ENCODE measurements around the gene SAFB2.

SAFB2 gene

GRCh38 chr19:5605362-5605761 is 17.2 kb downstream of the SAFB2 start:
- FAIRE-seq = no peak

GRCh38 chr19:5603626-5604025 is 18.9 kb downstream of the SAFB2 start:
- FAIRE-seq = no peak

GRCh38 chr19:5600797-5601196 is 21.8 kb downstream of the SAFB2 start:
- no peak for FAIRE-seq

- FAIRE-seq = no peak
These were observed 26.8 kb downstream of the SAFB2 start for GRCh38 chr19:5595745-5596144.

- no peak for FAIRE-seq
These were observed 27.4 kb downstream of the SAFB2 start for GRCh38 chr19:5595129-5595528.

GRCh38 chr19:5594521-5594950 is 28.0 kb downstream of the SAFB2 start:
- no peak for FAIRE-seq

- FAIRE-seq = no peak
These were observed 29.0 kb downstream of the SAFB2 start for GRCh38 chr19:5593343-5594255.

- FAIRE-seq = no peak
These were observed 29.8 kb downstream of the SAFB2 start for GRCh38 chr19:5592531-5593342.

- FAIRE-seq = no peak
These were observed 31.1 kb downstream of the SAFB2 start for GRCh38 chr19:5591476-5591875.

GRCh38 chr19:5590865-5591154 is 31.8 kb downstream of the SAFB2 start:
- no peak for FAIRE-seq

- FAIRE-seq = no peak
These were observed 32.3 kb downstream of the SAFB2 start for GRCh38 chr19:5590151-5590864.

- FAIRE-seq = no peak
These were observed 33.5 kb downstream of the SAFB2 start for GRCh38 chr19:5588906-5589676.

- no peak for FAIRE-seq
These were observed 34.1 kb downstream of the SAFB2 start for GRCh38 chr19:5588441-5588840.

- no peak for FAIRE-seq
These were observed 34.9 kb downstream of the SAFB2 start for GRCh38 chr19:5587661-5588060.

- FAIRE-seq = no peak
These were observed 35.5 kb downstream of the SAFB2 start for GRCh38 chr19:5587071-5587455.

GRCh38 chr19:5586300-5587070 is 36.1 kb downstream of the SAFB2 start:
- no peak for FAIRE-seq

- no peak for FAIRE-seq
These were observed 36.9 kb downstream of the SAFB2 start for GRCh38 chr19:5585461-5586299.

GRCh38 chr19:5580161-5580571 is 42.4 kb downstream of the SAFB2 start:
- no peak for FAIRE-seq

GRCh38 chr19:5579697-5580096 is 42.9 kb downstream of the SAFB2 start:
- FAIRE-seq = no peak

GRCh38 chr19:5579286-5579685 is 43.3 kb downstream of the SAFB2 start:
- no peak for FAIRE-seq

All from TTC549 (cell line).